Heart right ventricle (tissue), 16 donors: ENCODE measurements around the gene RNF180. TPM values are rescaled to one million over a fixed set of nuclear protein-coding genes. Genes with fewer than 3 reads are reported as not detected.

Experiments
- ATAC-seq, 8 donors: fragments of 200-7000 bp; cut with Tn5 transposase; one replicate each; pipeline ENCODE4 v1.9.1; 2020; ENCODE audit warnings: mild to moderate bottlenecking in 8 of 8, moderate library complexity in 8 of 8, moderate number of reproducible peaks in 1 of 8
- DNase-seq, 2 donors: peaks; one replicate each; pipeline ENCODE4 v3.0.0-alpha.2; 2020
- H3K27ac ChIP-seq, 10 donors: fragments of 200-600 bp; sonication (generic) in 2 of 10; one replicate each; pipeline versions ENCODE4 v1.5.0 to v1.8.0; 2020 to 2022; ENCODE audit warnings: mild to moderate bottlenecking in 3 of 10
- H3K27me3 ChIP-seq, 7 donors: fragments of 200-600 bp; one replicate each; pipeline ENCODE4 v1.8.0; 2021 to 2022; ENCODE audit warnings: mild to moderate bottlenecking in 2 of 7
- H3K36me3 ChIP-seq, 9 donors: fragments of 200-600 bp; sonication (generic) in 1 of 9; one replicate each; pipeline versions ENCODE4 v1.5.0 to v1.8.0; 2020 to 2022; ENCODE audit warnings: mild to moderate bottlenecking in 2 of 9
- H3K4me1 ChIP-seq, 9 donors: fragments of 200-600 bp; sonication (generic) in 1 of 9; one replicate each; pipeline versions ENCODE4 v1.5.0 to v1.8.0; 2020 to 2022; ENCODE audit warnings: mild to moderate bottlenecking in 4 of 9
- H3K4me3 ChIP-seq, 10 donors: fragments of 200-600 bp; sonication (generic) in 2 of 10; one replicate each; pipeline versions ENCODE4 v1.5.0 to v1.8.0; 2020 to 2022; ENCODE audit warnings: mild to moderate bottlenecking in 7 of 10, moderate library complexity in 2 of 10
- H3K9me3 ChIP-seq, 11 donors: fragments of 200-600 bp in 10 of 11; sonication (generic) in 2 of 11; one replicate each; pipeline versions ENCODE4 v1.5.0 to v1.8.0; 2013 to 2022; ENCODE audit warnings: mild to moderate bottlenecking in 2 of 11, control low read depth in 1 of 11, moderate library complexity in 1 of 11
- CTCF ChIP-seq, 9 donors: fragments of 200-600 bp; sonication (generic) in 2 of 9; IDR thresholded peaks; one replicate each; pipeline versions ENCODE4 v1.5.0 to v1.8.0; 2021 to 2022; ENCODE audit warnings: antibody characterized with exemption in 9 of 9, mild to moderate bottlenecking in 5 of 9, moderate library complexity in 1 of 9
- whole genome bisulfite sequencing, 2 donors: extraction: QIAGEN DNeasy Blood & Tissue Kit; methylation state at CpG; one replicate each; pipeline ENCODE4 v1.1.7; 2013; ENCODE audit warnings: inconsistent platforms in 1 of 2; 5-methylcytosine and 5-hydroxymethylcytosine counted together
- intact Hi-C, 10 donors: fragments of 100-400 bp; cut with DNase I; formaldehyde crosslinking; loops; one replicate each; pipeline versions ENCODE4 v1.11.1 to v1.14.2; 2022
- polyA plus RNA-seq, 2 donors: library from polyadenylated mRNA; stranded (reverse); fragments of 200-250 nt; gene quantifications; one replicate each; pipeline ENCODE4 v1.2.3, GENCODE V29; 2013
- total RNA-seq, 10 donors: library from RNA; stranded (reverse); fragmentation: NEBNext Ultra II Directional in 3 of 10; extraction: Animal tissue kit (Norgen Biotek cat#: 25700) in 3 of 10; gene quantifications; one replicate each; pipeline versions ENCODE4 v1.2.1 to v1.2.4, GENCODE V29; 2021 to 2023
- donor health status: Arrhythmogenic right ventricular cardiomyopathy.
- donor health status: ischemic (EF 13 %, LVEDD 7.1; RV severe dilation, severe dysfunction).
- donor health status: healthy with polysubstance abuse.
- donor health status: DM: no; HTN: yes; CAD: no.
- donor health status: DM: no; HTN: no; CAD: no.
- donor health status: ischemic (EF 25% LVEDD 6.9; RV normal size, moderate dysfunction).
- donor health status: ischemic (EF 25% LVEDD 5.7; RV mildly dilated, moderate dysfunction).
- donor health status: healthy.
- donor health status: DM: yes; HTN: yes; CAD: no.
- donor health status: Ischemic cardiomyopathy.
- donor health status: ischemic (EF 35%, LVEDD 5.7; RV mildly dilated, moderate dysfunction).
- donor health status: nonischemic (EF 11% LVEDD 7.7; RV severe dilation, severe dysfunction).
- donor health status: DM: yes; HTN: yes; CAD: no.
- donor health status: PGD.
- donor health status: ischemic (EF 29% LVEDD 5.4; RV normal size, mild dysfunction).
- donor health status: nonischemic (EF 23%, LVEDD 6.1; RV moderate dilation, normal function).

The RNF180 gene
- total and polyA plus RNA-seq, 12 donors, result 1.0 to 20.6 (median 13.7) TPM

- H3K4me1 ChIP-seq, result peaks cover 0 to 22% (median 5%) of the 10 kb centered on the region in 9 donors
- H3K27ac ChIP-seq, result no peak overlapping the region
- H3K9me3 ChIP-seq, result no peaks in the 10 kb centered on the region
- H3K36me3 ChIP-seq, result peaks cover 0 to 27% (median 0%) of the 10 kb centered on the region in 9 donors
- intact Hi-C loops, result no loop called here
- WGBS, 2 donors, result 67 to 87% methylated on average over 2 of the region's 2 CpGs
- H3K27me3 ChIP-seq, result no peaks in the 10 kb centered on the region
- no peak for ATAC-seq
- no peak for DNase-seq
- H3K4me3 ChIP-seq, result no peak overlapping the region
- TF ChIP-seq CTCF (IDR thresholded peaks at IDR 0.05), result no peak
Observed at GRCh38 chr5:64333886-64334285, 168.2 kb downstream of the RNF180 start.

- no peak overlapping the region for H3K4me3 ChIP-seq
- H3K4me1 ChIP-seq, result no peaks in the 10 kb centered on the region
- peaks cover 0 to 17% (median 8%) of the 10 kb centered on the region in 11 donors for H3K9me3 ChIP-seq
- TF ChIP-seq CTCF (IDR thresholded peaks at IDR 0.05), result no peak
- intact Hi-C loops, result loop anchor here in 1 of 10 donors (10.0 kb wide), 2 partner anchors 105 to 255 kb away; no protein-coding TSS in a partner anchor
- DNase-seq, result no peak
- H3K27ac ChIP-seq, result no peak overlapping the region
- 70 to 84% methylated on average over 1 of the region's 1 CpG for WGBS, 2 donors
- ATAC-seq, result no peak
- peaks cover 0 to 4% (median 0%) of the 10 kb centered on the region in 9 donors for H3K36me3 ChIP-seq
- H3K27me3 ChIP-seq, result no peaks in the 10 kb centered on the region
Observed at GRCh38 chr5:64339769-64340168, 174.1 kb downstream of the RNF180 start.

DNA sequence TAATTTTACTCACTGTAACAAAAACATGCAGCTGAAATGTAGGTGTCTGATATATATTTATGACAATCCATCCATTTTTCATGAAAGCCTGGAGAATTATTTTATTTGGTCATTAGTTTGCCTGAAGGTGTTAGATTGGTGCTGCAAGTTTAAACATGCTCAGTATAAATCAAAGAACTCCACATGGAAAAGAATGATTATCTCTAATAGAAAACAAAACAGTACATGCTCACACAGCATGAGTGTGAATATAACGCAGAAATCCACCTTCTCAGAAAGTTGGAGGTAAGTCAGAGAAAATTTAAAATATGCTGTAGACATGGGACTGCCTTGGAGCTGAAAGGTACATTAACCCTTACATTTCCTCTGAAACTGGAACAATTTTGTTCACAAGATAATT is 174.7 kb downstream of the RNF180 start:
- no peak overlapping the region for H3K27ac ChIP-seq
- H3K36me3 ChIP-seq, result peaks cover 0 to 4% (median 0%) of the 10 kb centered on the region in 9 donors
- intact Hi-C loops, result loop anchor here in 1 of 10 donors (10.0 kb wide), 2 partner anchors 105 to 255 kb away; no protein-coding TSS in a partner anchor
- DNase-seq (no peak), ATAC-seq (no peak)
- no peaks in the 10 kb centered on the region for H3K4me1 ChIP-seq
- WGBS, 2 donors, result 75 to 88% methylated on average over 1 of the region's 1 CpG
- H3K4me3 ChIP-seq, result no peak overlapping the region
- H3K9me3 ChIP-seq, result peaks cover 0 to 17% (median 8%) of the 10 kb centered on the region in 11 donors
- no peaks in the 10 kb centered on the region for H3K27me3 ChIP-seq
- no peak for TF ChIP-seq CTCF (IDR thresholded peaks at IDR 0.05)

- WGBS, 2 donors, result 96% methylated on average over 1 of the region's 1 CpG
- no peak for TF ChIP-seq CTCF (IDR thresholded peaks at IDR 0.05)
Observed at GRCh38 chr5:64341340-64341739, 175.7 kb downstream of the RNF180 start.

More at GRCh38 chr5:64341340-64341739, 175.7 kb downstream of the RNF180 start:
- no peak for ATAC-seq
- intact Hi-C loops, result loop anchor here in 1 of 10 donors (10.0 kb wide), 2 partner anchors 107 to 253 kb away; no protein-coding TSS in a partner anchor
- Histone ChIP-seq H3K4me1 (peaks cover 0 to 5% (median 0%) of the 10 kb centered on the region in 9 donors), H3K4me3 (no peak overlapping the region), H3K27ac (no peak overlapping the region), H3K27me3 (no peaks in the 10 kb centered on the region), H3K9me3 (peaks cover 0 to 17% (median 8%) of the 10 kb centered on the region in 11 donors), H3K36me3 (peaks cover 0 to 4% (median 0%) of the 10 kb centered on the region in 9 donors)
- DNase-seq, result no peak
